GM21529 (cell line): ENCODE data around the gene SARDH.

Experiments used
- ATAC-seq: cut with Tn5 transposase; IDR thresholded peaks from one replicate; pipeline ENCODE4 v1.9.1; 2021; ENCODE audit not compliant: unreplicated experiment

Gene SARDH

GRCh38 chr9:133735415-133735775, 2.8 kb downstream of the SARDH start:
- ATAC-seq = no peak

- ATAC-seq = no peak
These were observed 3.4 kb downstream of the SARDH start for GRCh38 chr9:133734590-133735414.

GRCh38 chr9:133733796-133734533, 4.2 kb downstream of the SARDH start:
- ATAC-seq = no peak

GRCh38 chr9:133733421-133733795, 4.7 kb downstream of the SARDH start:
- no peak for ATAC-seq

GRCh38 chr9:133732639-133733408, 5.3 kb downstream of the SARDH start:
- no peak for ATAC-seq

GRCh38 chr9:133731876-133732638, 6.1 kb downstream of the SARDH start:
- ATAC-seq = no peak

- ATAC-seq = no peak
These were observed 7.0 kb downstream of the SARDH start for GRCh38 chr9:133730994-133731715.

GRCh38 chr9:133729617-133730281, 8.4 kb downstream of the SARDH start:
- ATAC-seq = no peak

GRCh38 chr9:133728856-133729616, 9.1 kb downstream of the SARDH start:
- ATAC-seq = no peak

- no peak for ATAC-seq
These were observed 10.2 kb downstream of the SARDH start for GRCh38 chr9:133727876-133728441.

GRCh38 chr9:133727277-133727875, 10.8 kb downstream of the SARDH start:
- no peak for ATAC-seq

GRCh38 chr9:133726401-133727276, 11.5 kb downstream of the SARDH start:
- no peak for ATAC-seq

- ATAC-seq = no peak
These were observed 12.3 kb downstream of the SARDH start for GRCh38 chr9:133725886-133726285.

GRCh38 chr9:133718563-133719315, 19.4 kb downstream of the SARDH start:
- ATAC-seq = no peak

- no peak for ATAC-seq
These were observed 20.8 kb downstream of the SARDH start for GRCh38 chr9:133717113-133718031.
